Cardiac fibroblast (primary cell): ENCODE measurements around the gene RAPGEF1.

Experiments used
- DNase-seq, 2 donors: peaks; one replicate each; pipeline versions ENCODE4 v3.0.0 to v3.0.0-alpha.2; 2010; ENCODE audit warnings: low read depth in 2 of 2
- H3K4me3 ChIP-seq, 2 donors: replicated peaks in 1 of 2; 1 replicate in 1 of 2; 2 replicates in 1 of 2; pipeline ENCODE4 v1.5.1; 2011; ENCODE audit warnings: low read depth in 2 of 2, low read length in 2 of 2, mild to moderate bottlenecking in 2 of 2, moderate library complexity in 1 of 2
- CTCF ChIP-seq: IDR thresholded peaks from one replicate; pipeline ENCODE4 v1.5.1; 2011; ENCODE audit warnings: low read depth, mild to moderate bottlenecking, low read length, inconsistent platforms

The RAPGEF1 gene

GRCh38 chr9:131674425-131675421, 65.2 kb downstream of the RAPGEF1 start:
- DNase-seq, result no peak
- no peak overlapping the region for H3K4me3 ChIP-seq
- no peak for TF ChIP-seq CTCF

GRCh38 chr9:131673531-131673930, 66.3 kb downstream of the RAPGEF1 start:
- TF ChIP-seq CTCF, result no peak
- no peak overlapping the region for H3K4me3 ChIP-seq
- DNase-seq, result no peak

- DNase-seq, result no peak
- TF ChIP-seq CTCF, result no peak
- H3K4me3 ChIP-seq, result no peak overlapping the region
These were observed 66.8 kb downstream of the RAPGEF1 start for GRCh38 chr9:131673068-131673467.

- no peak for DNase-seq
- no peak overlapping the region for H3K4me3 ChIP-seq
- no peak for TF ChIP-seq CTCF
These were observed 67.4 kb downstream of the RAPGEF1 start for GRCh38 chr9:131672451-131672850.

- no peak for DNase-seq
- H3K4me3 ChIP-seq, result no peak overlapping the region
- TF ChIP-seq CTCF, result no peak
These were observed 68.7 kb downstream of the RAPGEF1 start for GRCh38 chr9:131671133-131671520.

- H3K4me3 ChIP-seq, result no peak overlapping the region
- DNase-seq, result no peak
- no peak for TF ChIP-seq CTCF
These were observed 69.4 kb downstream of the RAPGEF1 start for GRCh38 chr9:131670247-131671132.
